IMR-90 (cell line): ENCODE results near the gene DPH7. TPM values are rescaled to one million over a fixed set of nuclear protein-coding genes. Genes with fewer than 3 reads are reported as not detected.
"Not testable (repeated sequence)": the region's sequence is repeated elsewhere in the genome, so short reads cannot be mapped to it uniquely, and the experiment has no call there.

ENCODE experiments used
- ATAC-seq: fragments of 200-7000 bp; cut with Tn5 transposase; 2 replicates; pipeline ENCODE4 v1.9.1; 2020; ENCODE audit warnings: low read depth, mild to moderate bottlenecking, moderate library complexity
- BruUV-seq: library from RNA; stranded (reverse); fragments of 400-500 nt; replicated peaks from 2 replicates; lab custom pipeline; 2021; lab: Mats Ljungman, UMichigan
- CTCF ChIA-PET: fragments of 300-600 bp; formaldehyde crosslinking; extraction: SDS; loops from one replicate; lab custom pipeline; 2021; ENCODE audit warnings: antibody characterized with exemption; lab: Yijun Ruan, JAX
- POLR2A ChIA-PET: fragments of 300-600 bp; sonication (Branson Sonifier 250); formaldehyde crosslinking; loops from one replicate; lab custom pipeline; 2022; ENCODE audit warnings: antibody characterized with exemption; ENCODE audit not compliant: unreplicated experiment; lab: Charles Lee
- DNase-seq: peaks from one replicate; pipeline ENCODE4 v3.0.0; 2013
- H2AFZ ChIP-seq: replicated peaks from 2 replicates; pipeline ENCODE3; 2013; ENCODE audit warnings: low read length, mild to moderate bottlenecking; ENCODE audit not compliant: poor library complexity
- H2AK5ac ChIP-seq: 2 replicates; pipeline ENCODE4 v1.6.1; 2013; ENCODE audit warnings: low read depth, low read length, inconsistent platforms
- H2AK9ac ChIP-seq: replicated peaks from 2 replicates; pipeline ENCODE3; 2013; ENCODE audit warnings: mild to moderate bottlenecking, low read depth, low read length, moderate library complexity; ENCODE audit not compliant: poor library complexity
- H2BK120ac ChIP-seq: 2 replicates; pipeline ENCODE4 v1.6.1; 2013; ENCODE audit warnings: low read depth, low read length, inconsistent platforms
- H2BK15ac ChIP-seq: 3 replicates; pipeline ENCODE4 v1.6.1; 2013; ENCODE audit warnings: low read depth, low read length, inconsistent platforms
- H2BK20ac ChIP-seq: 2 replicates; pipeline ENCODE4 v1.6.1; 2013; ENCODE audit warnings: low read depth, mild to moderate bottlenecking, inconsistent platforms, low read length, moderate library complexity
- H2BK5ac ChIP-seq: 2 replicates; pipeline ENCODE4 v1.6.1; 2013; ENCODE audit warnings: mild to moderate bottlenecking, low read depth, low read length, inconsistent platforms; ENCODE audit not compliant: poor library complexity, severe bottlenecking
- H3K14ac ChIP-seq: replicated peaks from 2 replicates; pipeline ENCODE4 v1.6.1; 2013; ENCODE audit warnings: low read depth, low read length, inconsistent platforms
- H3K18ac ChIP-seq: 2 replicates; pipeline ENCODE4 v1.6.1; 2013; ENCODE audit warnings: low read depth, low read length, control low read depth
- H3K23ac ChIP-seq: 2 replicates; pipeline ENCODE4 v1.6.1; 2013; ENCODE audit warnings: low read depth, low read length, inconsistent platforms
- H3K27ac ChIP-seq: 2 replicates; pipeline ENCODE4 v1.5.1; 2013; ENCODE audit warnings: mild to moderate bottlenecking, control low read depth, low read length; ENCODE audit not compliant: insufficient read depth
- H3K27me3 ChIP-seq: 2 replicates; pipeline ENCODE4 v1.6.1; 2013; ENCODE audit warnings: low read length; ENCODE audit not compliant: control insufficient read depth, insufficient read depth
- H3K36me3 ChIP-seq: 2 replicates; pipeline ENCODE4 v1.6.1; 2013; ENCODE audit warnings: low read length, mixed read lengths; ENCODE audit not compliant: control insufficient read depth, insufficient read depth
- H3K4ac ChIP-seq: 2 replicates; pipeline ENCODE4 v1.6.1; 2013; ENCODE audit warnings: low read depth, low read length, inconsistent platforms
- H3K4me1 ChIP-seq: 2 replicates; pipeline ENCODE4 v1.6.1; 2013; ENCODE audit warnings: low read length, mixed read lengths; ENCODE audit not compliant: control insufficient read depth, insufficient read depth
- H3K4me2 ChIP-seq: 2 replicates; pipeline ENCODE4 v1.6.1; 2013; ENCODE audit warnings: low read depth, mild to moderate bottlenecking, control low read depth, low read length, moderate library complexity
- H3K4me3 ChIP-seq: 2 replicates; pipeline ENCODE4 v1.5.1; 2013; ENCODE audit warnings: low read depth, mild to moderate bottlenecking, control low read depth, low read length, moderate library complexity; ENCODE audit not compliant: insufficient read depth
- H3K56ac ChIP-seq: 2 replicates; pipeline ENCODE4 v1.6.1; 2013; ENCODE audit warnings: low read length, inconsistent platforms; ENCODE audit not compliant: insufficient read depth; ENCODE audit errors: extremely low read depth
- H3K79me1 ChIP-seq, 2 experiments: 2 replicates each; pipeline ENCODE4 v1.6.1; 2013; ENCODE audit warnings: low read length in 2 of 2, inconsistent platforms in 1 of 2, low read depth in 1 of 2
- H3K9ac ChIP-seq: 2 replicates; pipeline ENCODE4 v1.6.1; 2013; ENCODE audit warnings: low read depth, low read length, control low read depth
- H3K9me1 ChIP-seq: 2 replicates; pipeline ENCODE4 v1.6.1; 2013; ENCODE audit warnings: low read length, inconsistent platforms; ENCODE audit not compliant: insufficient read depth
- H3K9me3 ChIP-seq: 2 replicates; pipeline ENCODE4 v1.6.1; 2013; ENCODE audit warnings: low read length; ENCODE audit not compliant: control insufficient read depth, insufficient read depth
- H4K20me1 ChIP-seq: 2 replicates; pipeline ENCODE4 v1.6.1; 2013; ENCODE audit warnings: low read length, inconsistent platforms; ENCODE audit not compliant: insufficient read depth
- H4K5ac ChIP-seq: 2 replicates; pipeline ENCODE4 v1.6.1; 2013; ENCODE audit warnings: mild to moderate bottlenecking, low read depth, low read length, control low read depth
- H4K8ac ChIP-seq, 2 experiments: 2 replicates each; pipeline ENCODE4 v1.6.1; 2013; ENCODE audit warnings: low read depth in 2 of 2, low read length in 2 of 2, control low read depth in 1 of 2, inconsistent platforms in 1 of 2
- H4K91ac ChIP-seq: 2 replicates; pipeline ENCODE4 v1.6.1; 2013; ENCODE audit warnings: low read depth, low read length, inconsistent platforms; ENCODE audit not compliant: insufficient read depth
- WGBS, 2 experiments: methylation state at CpG; one replicate each; pipeline versions ENCODE4 v1.1.5 to v1.1.7; 2013; ENCODE audit warnings: missing lambda C conversion rate in 2 of 2; ENCODE audit not compliant: insufficient read length in 1 of 2; ENCODE audit errors: extremely low coverage in 2 of 2; 5-methylcytosine and 5-hydroxymethylcytosine counted together
- dilution Hi-C: fragments of 300-500 bp; cut with HindIII; formaldehyde crosslinking; loops from one replicate; pipeline ENCODE4 v1.14.3; 2018; ENCODE audit warnings: low sequenced_read_pairs; ENCODE audit not compliant: unreplicated experiment
- in situ Hi-C: fragments of 300-500 bp; cut with MboI; formaldehyde crosslinking; loops from 3 replicates; pipeline ENCODE4 v1.14.3; 2019; ENCODE audit warnings: low sequenced_read_pairs, inconsistent platforms, mixed read lengths
- intact Hi-C: fragments of 100-400 bp; cut with micrococcal nuclease; formaldehyde crosslinking; loops from 2 replicates; pipeline ENCODE4 v1.10.0; 2022
- polyA plus RNA-seq, 3 experiments: library from polyadenylated mRNA; depleted of rRNA; stranded (reverse); fragments of >200 nt; gene quantifications; 2 replicates each; pipeline ENCODE4 v1.2.3, GENCODE V29; 2012; ENCODE audit warnings: low replicate concordance in 1 of 3
- total RNA-seq: library from RNA; depleted of rRNA; stranded (reverse); fragments of >200 nt; gene quantifications from 2 replicates; pipeline ENCODE4 v1.2.3, GENCODE V29; 2012

The DPH7 gene
- total and polyA plus RNA-seq, 2 of the 4 experiments (the other 2 are of a cell fraction) = 12.5 to 33.7 TPM

DNA sequence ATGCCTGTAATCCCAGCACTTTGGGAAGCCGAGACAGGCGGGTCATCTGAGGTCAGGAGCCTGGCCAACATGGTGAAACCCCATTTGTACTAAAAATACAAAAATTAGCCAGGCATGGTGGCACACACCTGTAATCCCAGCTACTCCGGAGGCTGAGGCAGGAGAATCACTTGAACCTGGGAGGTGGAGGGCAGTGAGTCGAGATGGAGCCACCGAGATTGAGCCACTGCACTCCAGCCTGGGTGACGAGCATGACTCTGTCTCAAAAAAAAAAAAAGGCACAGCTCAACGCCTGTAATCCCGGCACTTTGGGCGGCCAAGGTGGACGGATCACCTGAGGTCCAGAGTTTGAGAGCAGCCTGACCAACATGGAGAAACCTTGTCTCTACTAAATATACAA lies 25.1 kb downstream of the DPH7 start:
- POLR2A ChIA-PET, H3K4me2 ChIP-seq, H4K5ac ChIP-seq, H3K9me1 ChIP-seq, H3K9me3 ChIP-seq, H3K56ac ChIP-seq, DNase-seq, H3K4me3 ChIP-seq, H3K23ac ChIP-seq, H2AK5ac ChIP-seq, H3K18ac ChIP-seq, H2BK120ac ChIP-seq, H4K8ac ChIP-seq, ATAC-seq, intact Hi-C loops, H3K14ac ChIP-seq, H3K27ac ChIP-seq, dilution Hi-C loops, BruUV-seq, H3K4ac ChIP-seq, in situ Hi-C loops, CTCF ChIA-PET, H3K4me1 ChIP-seq, H3K27me3 ChIP-seq, H2AK9ac ChIP-seq, H2BK20ac ChIP-seq, H2AFZ ChIP-seq, H2BK15ac ChIP-seq, H3K9ac ChIP-seq, H2BK5ac ChIP-seq, H4K91ac ChIP-seq: not testable (repeated sequence)
- Histone ChIP-seq H4K20me1 (peaks cover 12% of the 10 kb centered on the region; the same call in 1 of the 2 replicates), H3K36me3 (peaks cover 27% of the 10 kb centered on the region), H3K79me1 (peaks cover 13 to 33% of the 10 kb centered on the region in 2 experiments)
- WGBS, 2 experiments = 94% methylated on average over 3 of the region's 10 CpGs; no CpG with 5 or more reads in 1 of the 2 experiments
